GM12873 (cell line): Measurements from ENCODE around the gene TSPO.
A peak's percentile ranks its signal among the peaks of the same experiment; 100 is the strongest.

ENCODE experiments used
- CTCF ChIP-seq: IDR thresholded peaks from 2 replicates; pipeline ENCODE4 v1.5.1; 2012; ENCODE audit warnings: low read depth, mild to moderate bottlenecking, moderate library complexity, low read length, control low read depth; ENCODE audit not compliant: insufficient read depth; ENCODE audit errors: missing control alignments

Gene TSPO

GRCh38 chr22:43187171-43188099, 36.1 kb downstream of the TSPO start:
- peak; percentile 76 for TF ChIP-seq CTCF

GRCh38 chr22:43188829-43189545, 37.6 kb downstream of the TSPO start:
- TF ChIP-seq CTCF, result no peak

- no peak for TF ChIP-seq CTCF
Observed at GRCh38 chr22:43191831-43192230, 40.5 kb downstream of the TSPO start.

- no peak for TF ChIP-seq CTCF
Observed at GRCh38 chr22:43197271-43197941, 46.0 kb downstream of the TSPO start.

- TF ChIP-seq CTCF, result no peak
Observed at GRCh38 chr22:43198126-43198525, 46.8 kb downstream of the TSPO start.

GRCh38 chr22:43198936-43199335, 47.6 kb downstream of the TSPO start:
- TF ChIP-seq CTCF, result no peak

- no peak for TF ChIP-seq CTCF
Observed at GRCh38 chr22:43199541-43199940, 48.2 kb downstream of the TSPO start.
